ENCODE data around the gene PYY.

PYY gene

DNA sequence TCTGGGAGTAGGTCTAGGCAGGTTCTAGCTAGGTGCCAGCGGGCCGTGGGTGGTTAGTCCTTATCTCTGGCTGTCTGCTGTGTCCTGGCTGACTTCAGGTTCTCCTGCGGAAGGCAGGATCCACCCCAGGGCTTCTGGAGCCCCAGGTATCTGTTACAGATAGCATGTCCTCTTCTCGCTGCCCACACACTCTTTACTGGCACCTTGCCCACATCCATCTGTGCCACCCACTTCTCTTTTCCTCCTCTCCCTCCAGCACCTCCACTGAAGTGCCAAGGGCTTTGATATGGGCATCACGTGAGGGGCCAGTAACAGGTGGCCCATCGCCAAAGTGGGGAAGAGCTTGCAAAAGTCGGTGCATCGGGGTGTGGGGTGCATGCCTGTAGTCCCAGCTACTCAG is 41.8 kb downstream of the PYY start:
- no peak for TF ChIP-seq SIN3A (IDR thresholded peaks at IDR 0.05; ENCODE audit: borderline replicate concordance, insufficient read depth, low read length)
- TF ChIP-seq, protein P1, sequence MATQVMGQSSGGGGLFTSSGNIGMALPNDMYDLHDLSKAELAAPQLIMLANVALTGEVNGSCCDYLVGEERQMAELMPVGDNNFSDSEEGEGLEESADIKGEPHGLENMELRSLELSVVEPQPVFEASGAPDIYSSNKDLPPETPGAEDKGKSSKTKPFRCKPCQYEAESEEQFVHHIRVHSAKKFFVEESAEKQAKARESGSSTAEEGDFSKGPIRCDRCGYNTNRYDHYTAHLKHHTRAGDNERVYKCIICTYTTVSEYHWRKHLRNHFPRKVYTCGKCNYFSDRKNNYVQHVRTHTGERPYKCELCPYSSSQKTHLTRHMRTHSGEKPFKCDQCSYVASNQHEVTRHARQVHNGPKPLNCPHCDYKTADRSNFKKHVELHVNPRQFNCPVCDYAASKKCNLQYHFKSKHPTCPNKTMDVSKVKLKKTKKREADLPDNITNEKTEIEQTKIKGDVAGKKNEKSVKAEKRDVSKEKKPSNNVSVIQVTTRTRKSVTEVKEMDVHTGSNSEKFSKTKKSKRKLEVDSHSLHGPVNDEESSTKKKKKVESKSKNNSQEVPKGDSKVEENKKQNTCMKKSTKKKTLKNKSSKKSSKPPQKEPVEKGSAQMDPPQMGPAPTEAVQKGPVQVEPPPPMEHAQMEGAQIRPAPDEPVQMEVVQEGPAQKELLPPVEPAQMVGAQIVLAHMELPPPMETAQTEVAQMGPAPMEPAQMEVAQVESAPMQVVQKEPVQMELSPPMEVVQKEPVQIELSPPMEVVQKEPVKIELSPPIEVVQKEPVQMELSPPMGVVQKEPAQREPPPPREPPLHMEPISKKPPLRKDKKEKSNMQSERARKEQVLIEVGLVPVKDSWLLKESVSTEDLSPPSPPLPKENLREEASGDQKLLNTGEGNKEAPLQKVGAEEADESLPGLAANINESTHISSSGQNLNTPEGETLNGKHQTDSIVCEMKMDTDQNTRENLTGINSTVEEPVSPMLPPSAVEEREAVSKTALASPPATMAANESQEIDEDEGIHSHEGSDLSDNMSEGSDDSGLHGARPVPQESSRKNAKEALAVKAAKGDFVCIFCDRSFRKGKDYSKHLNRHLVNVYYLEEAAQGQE (IDR thresholded peaks at IDR 0.05; ENCODE audit: insufficient read depth in 1 of 2, low read depth in 2 of 2, low read length in 2 of 2): no peak
- no peak for TF ChIP-seq FOXP2 (optimal IDR thresholded peaks at IDR 0.05; ENCODE audit: borderline replicate concordance, extremely low read depth, extremely low read length, insufficient read depth)
- no peak for TF ChIP-seq POLR2AphosphoS5 (IDR thresholded peaks at IDR 0.05; ENCODE audit: low read depth, low read length)
- no peak for TF ChIP-seq TAF1 (IDR thresholded peaks at IDR 0.05; ENCODE audit: borderline replicate concordance, insufficient read depth, low read length)

DNA sequence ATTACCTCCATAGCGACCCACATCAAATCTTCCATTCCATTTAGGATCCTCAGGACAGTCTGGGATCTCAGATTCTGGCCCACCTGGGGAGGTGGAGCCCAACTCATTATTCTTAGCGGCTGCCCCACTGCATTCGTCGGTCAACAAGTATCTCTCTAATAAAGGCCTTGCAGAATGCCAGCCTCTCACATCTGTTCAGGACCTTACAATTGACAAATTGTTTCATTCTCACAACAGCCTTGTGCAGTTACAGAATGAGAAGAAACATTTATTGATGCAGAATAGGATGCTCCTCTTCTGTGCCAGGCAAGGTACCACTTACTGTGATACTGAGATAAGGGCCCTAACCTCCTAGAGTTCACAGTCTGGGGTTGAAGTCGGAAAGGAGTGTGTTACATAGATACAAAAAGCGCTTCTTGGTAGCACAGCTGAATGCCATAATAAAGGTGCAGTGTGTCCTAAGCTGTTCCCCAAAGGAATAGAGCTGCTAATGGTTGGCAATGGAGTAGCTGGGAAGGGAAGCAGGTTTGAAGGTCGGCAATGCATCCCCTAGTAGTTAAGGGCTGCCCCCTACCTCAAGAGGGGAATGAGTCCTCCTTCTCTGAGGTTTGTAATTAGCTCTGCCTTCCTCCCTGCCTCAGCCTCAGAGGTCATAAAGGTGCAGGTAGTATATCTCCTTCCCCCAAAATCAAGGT is 44.1 kb downstream of the PYY start:
- TF ChIP-seq POLR2AphosphoS5 (IDR thresholded peaks at IDR 0.05; ENCODE audit: low read depth, low read length) (no peak), SIN3A (IDR thresholded peaks at IDR 0.05; ENCODE audit: borderline replicate concordance, insufficient read depth, low read length) (no peak), TAF1 (IDR thresholded peaks at IDR 0.05; ENCODE audit: borderline replicate concordance, insufficient read depth, low read length) (no peak), FOXP2 (optimal IDR thresholded peaks at IDR 0.05; ENCODE audit: borderline replicate concordance, extremely low read depth, extremely low read length, insufficient read depth) (no peak)
- TF ChIP-seq, protein P1 (IDR thresholded peaks at IDR 0.05; ENCODE audit: insufficient read depth in 1 of 2, low read depth in 2 of 2, low read length in 2 of 2): no peak

DNA sequence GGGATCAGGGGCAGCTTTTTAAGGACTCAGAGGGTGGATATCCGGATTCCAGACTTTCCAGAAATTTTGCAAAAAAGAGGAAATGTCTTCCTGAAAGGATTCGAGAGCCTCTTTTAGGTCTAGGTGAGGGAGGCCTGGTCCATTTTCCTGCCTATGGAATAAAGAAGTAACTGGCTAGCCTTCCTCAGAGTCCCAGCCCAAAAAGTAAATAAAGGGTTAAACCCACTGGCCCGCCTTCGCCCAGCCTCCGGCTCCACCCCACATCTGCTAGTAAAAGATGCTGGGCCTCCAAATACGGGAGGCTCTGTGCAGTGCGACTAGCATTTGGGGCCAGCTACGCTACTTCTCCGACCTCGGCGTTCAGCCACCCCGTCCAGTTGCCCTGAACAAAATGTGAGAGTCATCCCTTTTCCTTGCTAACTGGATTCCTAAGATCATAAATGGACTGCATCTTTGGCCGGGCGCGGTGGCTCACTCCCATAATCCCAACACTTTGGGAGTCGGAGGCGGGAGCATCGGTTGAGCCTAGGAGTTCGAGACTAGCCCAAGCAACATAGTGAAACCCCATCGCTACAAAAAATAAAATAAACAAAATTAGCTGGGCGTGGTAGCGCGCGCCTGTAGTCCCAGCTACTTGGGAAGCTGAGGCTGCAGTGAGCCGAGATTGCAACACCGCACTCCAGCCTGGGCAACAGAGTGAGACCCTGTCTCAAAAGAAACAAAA is 45.6 kb downstream of the PYY start:
- TF ChIP-seq, protein P1 (IDR thresholded peaks at IDR 0.05; ENCODE audit: insufficient read depth in 1 of 2, low read depth in 2 of 2, low read length in 2 of 2): no peak
- no peak for TF ChIP-seq SIN3A (IDR thresholded peaks at IDR 0.05; ENCODE audit: borderline replicate concordance, insufficient read depth, low read length)
- no peak for TF ChIP-seq FOXP2 (optimal IDR thresholded peaks at IDR 0.05; ENCODE audit: borderline replicate concordance, extremely low read depth, extremely low read length, insufficient read depth)
- TF ChIP-seq TAF1 (IDR thresholded peaks at IDR 0.05; ENCODE audit: borderline replicate concordance, insufficient read depth, low read length): no peak
- no peak for TF ChIP-seq POLR2AphosphoS5 (IDR thresholded peaks at IDR 0.05; ENCODE audit: low read depth, low read length)

DNA sequence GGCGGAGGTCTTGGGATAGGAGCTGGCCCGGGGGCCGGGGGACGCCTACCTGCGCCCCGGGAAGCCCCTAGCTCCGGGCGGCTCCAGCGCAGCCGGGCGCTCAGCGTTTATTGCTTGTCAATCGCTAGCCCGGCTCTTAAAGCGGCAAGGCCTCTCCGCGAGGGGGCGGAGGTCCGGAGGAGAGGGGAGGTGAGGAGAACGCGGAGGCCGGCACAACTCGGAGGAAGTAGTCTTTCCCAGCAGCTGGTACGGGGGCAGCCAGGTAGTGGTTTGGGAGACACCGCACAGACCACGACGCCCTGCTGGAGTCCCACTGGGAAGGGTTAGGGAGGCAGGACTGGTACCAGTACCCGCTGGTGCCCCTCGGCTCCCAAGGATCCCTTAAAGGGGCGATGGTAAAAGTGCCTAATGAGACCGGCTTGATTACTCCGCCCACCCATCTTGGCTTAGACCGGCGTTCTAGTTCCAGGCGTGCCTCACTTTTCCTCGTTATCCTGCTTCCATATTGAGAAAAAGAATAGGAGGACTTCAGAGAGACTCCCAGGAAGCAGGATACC is 46.2 kb downstream of the PYY start, which contains the start of gene MPP2:
TSS of gene MPP2 (minus strand) at position 112 of the 557 bp plus-strand sequence. CDS start 3,076 bp downstream, outside the sequence.
- TF ChIP-seq POLR2AphosphoS5 (IDR thresholded peaks at IDR 0.05; ENCODE audit: low read depth, low read length): no peak
- no peak for TF ChIP-seq SIN3A (IDR thresholded peaks at IDR 0.05; ENCODE audit: borderline replicate concordance, insufficient read depth, low read length)
- TF ChIP-seq TAF1 (IDR thresholded peaks at IDR 0.05; ENCODE audit: borderline replicate concordance, insufficient read depth, low read length): no peak
- TF ChIP-seq, protein P1 (IDR thresholded peaks at IDR 0.05; ENCODE audit: insufficient read depth in 1 of 2, low read depth in 2 of 2, low read length in 2 of 2): no peak
- TF ChIP-seq FOXP2 (optimal IDR thresholded peaks at IDR 0.05; ENCODE audit: borderline replicate concordance, extremely low read depth, extremely low read length, insufficient read depth): no peak
